SK-N-MC (cell line): Measurements from ENCODE around the gene MYL6.

Experiments used
- EZH2 ChIP-seq: fragments of 200-600 bp; sonication (generic); IDR thresholded peaks from one replicate; pipeline ENCODE4 v1.6.1; 2017; ENCODE audit warnings: antibody characterized with exemption
- FOXP2 ChIP-seq: optimal IDR thresholded peaks from 2 replicates; pipeline ENCODE3; 2011; ENCODE audit warnings: mild to moderate bottlenecking, moderate library complexity; ENCODE audit not compliant: insufficient read depth; ENCODE audit errors: extremely low read length, control extremely low read depth
- POLR2AphosphoS5 ChIP-seq: IDR thresholded peaks from 2 replicates; pipeline ENCODE4 v1.6.1; 2012; ENCODE audit warnings: mild to moderate bottlenecking, low read depth, low read length, borderline replicate concordance

GRCh38 chr12:56127485-56127887 lies 30.7 kb upstream of the MYL6 start:
- TF ChIP-seq EZH2 = no peak
- TF ChIP-seq FOXP2 = no peak
- no peak for TF ChIP-seq POLR2AphosphoS5
